Ecto neural progenitor cell (in vitro differentiated cells): ENCODE measurements around the gene HTT.

Source experiments
- DNase-seq: peaks from one replicate; pipeline ENCODE4 v3.0.0-alpha.2; 2018; ENCODE audit warnings: low spot score

The HTT gene

GRCh38 chr4:3218824-3219760 is 144.6 kb downstream of the HTT start:
- DNase-seq: no peak

- DNase-seq: no peak
Observed at GRCh38 chr4:3219761-3220475, 145.4 kb downstream of the HTT start.

GRCh38 chr4:3220476-3221183 is 146.1 kb downstream of the HTT start:
- DNase-seq: no peak

GRCh38 chr4:3221184-3221494 is 146.7 kb downstream of the HTT start:
- no peak for DNase-seq

- DNase-seq: no peak
Observed at GRCh38 chr4:3221996-3222395, 147.5 kb downstream of the HTT start.

GRCh38 chr4:3223346-3223745 is 148.9 kb downstream of the HTT start:
- no peak for DNase-seq

GRCh38 chr4:3223956-3224748 is 149.7 kb downstream of the HTT start:
- DNase-seq: no peak

- no peak for DNase-seq
Observed at GRCh38 chr4:3225071-3225850, 150.8 kb downstream of the HTT start.

GRCh38 chr4:3225936-3226335 is 151.5 kb downstream of the HTT start:
- no peak for DNase-seq

- DNase-seq: no peak
Observed at GRCh38 chr4:3226467-3226866, 152.0 kb downstream of the HTT start.

- no peak for DNase-seq
Observed at GRCh38 chr4:3226944-3227343, 152.5 kb downstream of the HTT start.

GRCh38 chr4:3227878-3228675 is 153.6 kb downstream of the HTT start:
- no peak for DNase-seq

- DNase-seq: no peak
Observed at GRCh38 chr4:3228881-3229280, 154.4 kb downstream of the HTT start.

GRCh38 chr4:3229328-3229727 is 154.8 kb downstream of the HTT start:
- no peak for DNase-seq

- DNase-seq: no peak
Observed at GRCh38 chr4:3229964-3230363, 155.5 kb downstream of the HTT start.

- no peak for DNase-seq
Observed at GRCh38 chr4:3231471-3231870, 157.0 kb downstream of the HTT start.

GRCh38 chr4:3232001-3232400 is 157.5 kb downstream of the HTT start:
- no peak for DNase-seq

GRCh38 chr4:3232871-3233271 is 158.4 kb downstream of the HTT start:
- no peak for DNase-seq

GRCh38 chr4:3233391-3234071 is 159.1 kb downstream of the HTT start:
- no peak for DNase-seq
